B cell (primary cell): ENCODE results near the gene ANGPTL2. TPM values are rescaled to one million over a fixed set of nuclear protein-coding genes. Genes with fewer than 3 reads are reported as not detected.

Experiments used
- ATAC-seq: fragments of 200-7000 bp; cut with Tn5 transposase; one replicate; pipeline ENCODE4 v1.10.0; 2021; ENCODE audit warnings: low read depth, mild to moderate bottlenecking, moderate number of reproducible peaks, moderate library complexity
- CTCF ChIA-PET: fragments of 350-600 bp; sonication (Branson Sonifier 250); formaldehyde crosslinking; loops from one replicate; lab custom pipeline; 2021; ENCODE audit warnings: antibody characterized with exemption, inconsistent platforms; lab: Charles Lee
- POLR2A ChIA-PET: fragments of 350-600 bp; sonication (Branson Sonifier 250); formaldehyde crosslinking; loops from one replicate; lab custom pipeline; 2021; ENCODE audit warnings: antibody characterized with exemption; lab: Charles Lee
- DNase-seq: peaks from one replicate; pipeline ENCODE4 v3.0.0; 2013
- H2AFZ ChIP-seq: 2 replicates; pipeline ENCODE4 v1.6.1; 2012; ENCODE audit warnings: mild to moderate bottlenecking, low read depth, low read length; ENCODE audit not compliant: insufficient read depth, poor library complexity, severe bottlenecking
- H3K27ac ChIP-seq, 2 donors: 1 replicate in 1 of 2; 2 replicates in 1 of 2; pipeline ENCODE4 v1.5.1; 2012 to 2013; ENCODE audit warnings: low read length in 2 of 2, mild to moderate bottlenecking in 2 of 2, moderate library complexity in 1 of 2
- H3K27me3 ChIP-seq, 4 experiments: fragments of 200-600 bp in 1 of 4; sonication (generic) in 1 of 4; replicated peaks in 1 of 4; 1 replicate in 2 of 4; 2 replicates in 2 of 4; pipeline versions ENCODE4 v1.6.1 to v1.7.0; 2013 to 2016; ENCODE audit warnings: low read length in 3 of 4, mild to moderate bottlenecking in 2 of 4, mixed read lengths in 1 of 4, moderate library complexity in 1 of 4; ENCODE audit not compliant: insufficient read depth in 4 of 4, control insufficient read depth in 3 of 4; ENCODE audit errors: control extremely low read depth in 1 of 4
- H3K36me3 ChIP-seq, 2 experiments: replicated peaks in 1 of 2; 1 replicate in 1 of 2; 2 replicates in 1 of 2; pipeline versions ENCODE4 v1.6.1 to v1.7.1; 2013; ENCODE audit warnings: low read length in 1 of 2; ENCODE audit not compliant: insufficient read depth in 2 of 2, control insufficient read depth in 1 of 2; ENCODE audit errors: control extremely low read depth in 1 of 2, extremely low read depth in 1 of 2
- H3K4me1 ChIP-seq, 2 donors: fragments of 200-600 bp in 1 of 2; sonication (generic) in 1 of 2; 1 replicate in 1 of 2; 2 replicates in 1 of 2; pipeline versions ENCODE4 v1.5.1 to v1.6.1; 2013 to 2017; ENCODE audit warnings: low read length in 2 of 2; ENCODE audit not compliant: control insufficient read depth in 2 of 2, insufficient read depth in 2 of 2
- H3K4me2 ChIP-seq: replicated peaks from 2 replicates; pipeline ENCODE3; 2012; ENCODE audit warnings: mild to moderate bottlenecking, low read depth, low read length; ENCODE audit not compliant: poor library complexity, severe bottlenecking
- H3K4me3 ChIP-seq, 5 experiments: fragments of 200-600 bp in 1 of 5; sonication (generic) in 1 of 5; 1 replicate in 3 of 5; 2 replicates in 2 of 5; pipeline versions ENCODE4 v1.5.1 to v1.7.0; 2011 to 2016; ENCODE audit warnings: low read length in 4 of 5, mild to moderate bottlenecking in 4 of 5, low read depth in 2 of 5, control low read depth in 1 of 5, moderate library complexity in 1 of 5; ENCODE audit not compliant: insufficient read depth in 1 of 5; ENCODE audit errors: control extremely low read depth in 1 of 5, extremely low read depth in 1 of 5
- H3K79me2 ChIP-seq: fragments of 200-600 bp; sonication (generic); one replicate; pipeline ENCODE4 v1.6.0; 2016; ENCODE audit warnings: low read length; ENCODE audit not compliant: control insufficient read depth, insufficient read depth
- H3K9ac ChIP-seq: fragments of 200-600 bp; sonication (generic); 2 replicates; pipeline ENCODE4 v1.6.1; 2017; ENCODE audit warnings: mild to moderate bottlenecking, low read length, moderate library complexity
- H3K9me3 ChIP-seq, 3 donors: one replicate each; pipeline versions ENCODE4 v1.6.1 to v1.7.1; 2013; ENCODE audit warnings: low read length in 2 of 3; ENCODE audit not compliant: control insufficient read depth in 2 of 3, insufficient read depth in 1 of 3; ENCODE audit errors: control extremely low read depth in 1 of 3
- H4K20me1 ChIP-seq: 2 replicates; pipeline ENCODE4 v1.6.0; 2012; ENCODE audit warnings: mild to moderate bottlenecking, low read length; ENCODE audit not compliant: insufficient read depth, control insufficient read depth, poor library complexity, severe bottlenecking
- H3K27ac Mint-ChIP-seq: one replicate; pipeline ENCODE4 v1.8.0; 2021; ENCODE audit warnings: mixed read lengths
- H3K27me3 Mint-ChIP-seq: one replicate; pipeline ENCODE4 v1.8.0; 2021; ENCODE audit warnings: mixed read lengths
- H3K4me1 Mint-ChIP-seq: one replicate; pipeline ENCODE4 v1.8.0; 2021; ENCODE audit warnings: mixed read lengths
- H3K4me3 Mint-ChIP-seq: one replicate; pipeline ENCODE4 v1.8.0; 2021; ENCODE audit warnings: mixed read lengths
- H3K9me3 Mint-ChIP-seq: one replicate; pipeline ENCODE4 v1.8.0; 2022; ENCODE audit warnings: mixed read lengths; ENCODE audit not compliant: insufficient read depth
- CTCF ChIP-seq: fragments of 200-600 bp; IDR thresholded peaks from one replicate; pipeline ENCODE4 v1.8.0; 2022; ENCODE audit warnings: antibody characterized with exemption, mild to moderate bottlenecking
- EZH2 ChIP-seq: IDR thresholded peaks from 2 replicates; pipeline ENCODE4 v1.6.1; 2012; ENCODE audit warnings: borderline replicate concordance, low read depth, mild to moderate bottlenecking, moderate library complexity, low read length; ENCODE audit not compliant: insufficient read depth, poor library complexity, severe bottlenecking
- WGBS: methylation state at CpG from one replicate; pipeline ENCODE4 v1.1.5; 2013; ENCODE audit warnings: missing lambda C conversion rate; ENCODE audit not compliant: insufficient coverage; 5-methylcytosine and 5-hydroxymethylcytosine counted together
- intact Hi-C: fragments of 100-400 bp; cut with micrococcal nuclease; formaldehyde crosslinking; loops from one replicate; pipeline ENCODE4 v1.10.0; 2022
- polyA plus RNA-seq: library from polyadenylated mRNA; depleted of rRNA; stranded (reverse); fragments of >200 nt; gene quantifications from 2 replicates; pipeline ENCODE4 v1.2.3, GENCODE V29; 2012
- total RNA-seq, 2 donors: library from RNA; stranded (reverse); fragments of 120-200 nt in 1 of 2; gene quantifications; 1 replicate in 1 of 2; 2 replicates in 1 of 2; pipeline versions ENCODE4 v1.2.3 to v1.2.4, GENCODE V29; 2013 to 2022

Gene ANGPTL2
- total and polyA plus RNA-seq, 2 donors (not counting 1 experiment from before 2014, with no cell fraction given), result not detected

GRCh38 chr9:127097683-127098082, 24.8 kb downstream of the ANGPTL2 start:
- TF ChIP-seq CTCF (no peak), EZH2 (no peak)
- Mint-ChIP-seq H3K27ac (no peak overlapping the region), H3K27me3 (no peaks in the 10 kb centered on the region), H3K9me3 (no peaks in the 10 kb centered on the region), H3K4me1 (no peaks in the 10 kb centered on the region), H3K4me3 (no peak overlapping the region)
- WGBS, result 98% methylated on average over 5 of the region's 5 CpGs
- H2AFZ ChIP-seq, result no peak overlapping the region
- ChIA-PET POLR2A (no interaction called here), CTCF (interaction anchor here (1.5 kb wide), 1 partner anchor 101 kb away, joined by 5 read pairs; no protein-coding TSS in a partner anchor)
- DNase-seq, result no peak
- no peaks in the 10 kb centered on the region for H3K36me3 ChIP-seq
- no peak for ATAC-seq
- no peak overlapping the region for H3K4me3 ChIP-seq
- intact Hi-C loops, result no loop called here
- no peaks in the 10 kb centered on the region for H3K4me1 ChIP-seq
- H3K79me2 ChIP-seq, result no peaks in the 10 kb centered on the region
- H3K4me2 ChIP-seq, result no peak overlapping the region
- no peaks in the 10 kb centered on the region for H3K27me3 ChIP-seq
- H3K9ac ChIP-seq, result no peak overlapping the region
- H3K9me3 ChIP-seq, result no peaks in the 10 kb centered on the region
- H3K27ac ChIP-seq, result no peak overlapping the region
- H4K20me1 ChIP-seq, result no peaks in the 10 kb centered on the region

- Mint-ChIP-seq H3K27ac (no peak overlapping the region), H3K27me3 (no peaks in the 10 kb centered on the region), H3K9me3 (no peaks in the 10 kb centered on the region), H3K4me3 (no peak overlapping the region), H3K4me1 (no peaks in the 10 kb centered on the region)
- no peaks in the 10 kb centered on the region for H3K36me3 ChIP-seq
- no peak overlapping the region for H3K4me3 ChIP-seq
- H3K4me2 ChIP-seq, result no peak overlapping the region
- 96% methylated on average over 13 of the region's 13 CpGs for WGBS
- no peaks in the 10 kb centered on the region for H4K20me1 ChIP-seq
- intact Hi-C loops, result no loop called here
- no peak overlapping the region for H2AFZ ChIP-seq
- ChIA-PET CTCF (no interaction called here), POLR2A (no interaction called here)
- H3K27me3 ChIP-seq, result no peaks in the 10 kb centered on the region
- TF ChIP-seq CTCF, result no peak
- TF ChIP-seq EZH2, result no peak
- H3K9me3 ChIP-seq, result no peaks in the 10 kb centered on the region
- no peak for ATAC-seq
- no peak overlapping the region for H3K27ac ChIP-seq
- no peak for DNase-seq
- no peaks in the 10 kb centered on the region for H3K4me1 ChIP-seq
- H3K9ac ChIP-seq, result no peak overlapping the region
- no peaks in the 10 kb centered on the region for H3K79me2 ChIP-seq
Observed at GRCh38 chr9:127096208-127096607, 26.2 kb downstream of the ANGPTL2 start.
